SH-SY5Y (cell line): ENCODE results near the gene ARVCF.

ENCODE experiments used
- GATA2 ChIP-seq: IDR thresholded peaks from 2 replicates; pipeline ENCODE4 v1.6.1; 2011; ENCODE audit warnings: mild to moderate bottlenecking, low read depth, low read length
- GATA3 ChIP-seq: IDR thresholded peaks from 2 replicates; pipeline ENCODE4 v1.6.1; 2011; ENCODE audit warnings: low read depth, mild to moderate bottlenecking, low read length, moderate library complexity

DNA sequence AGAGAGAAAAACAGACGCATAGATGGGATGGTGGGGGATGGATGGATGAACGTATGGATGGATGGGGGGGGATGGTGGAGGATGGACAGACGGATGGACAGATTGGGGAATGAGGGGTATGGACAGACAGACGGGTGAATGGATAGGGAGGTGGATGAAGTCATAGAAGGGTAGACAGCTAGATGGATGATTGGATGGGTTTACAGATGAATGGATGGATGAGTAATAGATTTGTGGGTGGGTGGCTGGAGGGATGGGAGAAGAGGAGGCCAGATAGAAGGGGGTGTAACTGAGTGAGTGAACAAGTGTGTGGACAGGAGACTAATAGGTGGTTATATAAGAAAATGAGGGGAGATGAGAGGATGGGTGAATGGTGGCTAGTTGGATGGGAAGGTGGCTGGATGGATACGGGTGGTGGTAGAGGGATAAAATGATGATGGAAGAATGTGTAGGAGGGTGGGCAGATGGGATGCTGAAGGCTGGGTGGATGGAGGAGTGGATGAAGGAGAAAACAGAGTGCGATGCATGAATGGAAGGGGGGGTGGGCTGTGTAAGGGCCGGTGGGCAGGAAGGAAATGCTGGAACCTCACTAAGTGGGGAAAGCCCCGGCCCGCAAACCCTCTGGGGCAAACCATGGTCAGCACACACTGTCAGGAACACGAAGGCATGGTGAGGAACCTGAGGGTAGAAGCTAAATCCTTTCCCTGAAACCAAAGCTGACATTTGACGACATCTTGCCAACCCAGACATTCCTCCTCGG lies 21.6 kb downstream of the ARVCF start:
- TF ChIP-seq GATA2 (no peak), GATA3 (no peak)
